ENCODE data around the gene KIT.

DNA sequence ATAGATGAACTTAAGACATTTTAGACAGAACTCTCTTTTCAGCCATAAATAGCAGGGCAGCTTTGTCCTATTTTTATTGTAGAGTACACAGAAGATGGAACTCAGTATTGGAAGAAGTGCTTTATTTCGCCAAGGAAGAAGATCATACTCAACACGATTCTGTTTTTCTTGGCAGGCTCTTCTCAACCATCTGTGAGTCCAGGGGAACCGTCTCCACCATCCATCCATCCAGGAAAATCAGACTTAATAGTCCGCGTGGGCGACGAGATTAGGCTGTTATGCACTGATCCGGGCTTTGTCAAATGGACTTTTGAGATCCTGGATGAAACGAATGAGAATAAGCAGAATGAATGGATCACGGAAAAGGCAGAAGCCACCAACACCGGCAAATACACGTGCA lies 37.6 kb downstream of the KIT start:
- TF ChIP-seq, protein P1, sequence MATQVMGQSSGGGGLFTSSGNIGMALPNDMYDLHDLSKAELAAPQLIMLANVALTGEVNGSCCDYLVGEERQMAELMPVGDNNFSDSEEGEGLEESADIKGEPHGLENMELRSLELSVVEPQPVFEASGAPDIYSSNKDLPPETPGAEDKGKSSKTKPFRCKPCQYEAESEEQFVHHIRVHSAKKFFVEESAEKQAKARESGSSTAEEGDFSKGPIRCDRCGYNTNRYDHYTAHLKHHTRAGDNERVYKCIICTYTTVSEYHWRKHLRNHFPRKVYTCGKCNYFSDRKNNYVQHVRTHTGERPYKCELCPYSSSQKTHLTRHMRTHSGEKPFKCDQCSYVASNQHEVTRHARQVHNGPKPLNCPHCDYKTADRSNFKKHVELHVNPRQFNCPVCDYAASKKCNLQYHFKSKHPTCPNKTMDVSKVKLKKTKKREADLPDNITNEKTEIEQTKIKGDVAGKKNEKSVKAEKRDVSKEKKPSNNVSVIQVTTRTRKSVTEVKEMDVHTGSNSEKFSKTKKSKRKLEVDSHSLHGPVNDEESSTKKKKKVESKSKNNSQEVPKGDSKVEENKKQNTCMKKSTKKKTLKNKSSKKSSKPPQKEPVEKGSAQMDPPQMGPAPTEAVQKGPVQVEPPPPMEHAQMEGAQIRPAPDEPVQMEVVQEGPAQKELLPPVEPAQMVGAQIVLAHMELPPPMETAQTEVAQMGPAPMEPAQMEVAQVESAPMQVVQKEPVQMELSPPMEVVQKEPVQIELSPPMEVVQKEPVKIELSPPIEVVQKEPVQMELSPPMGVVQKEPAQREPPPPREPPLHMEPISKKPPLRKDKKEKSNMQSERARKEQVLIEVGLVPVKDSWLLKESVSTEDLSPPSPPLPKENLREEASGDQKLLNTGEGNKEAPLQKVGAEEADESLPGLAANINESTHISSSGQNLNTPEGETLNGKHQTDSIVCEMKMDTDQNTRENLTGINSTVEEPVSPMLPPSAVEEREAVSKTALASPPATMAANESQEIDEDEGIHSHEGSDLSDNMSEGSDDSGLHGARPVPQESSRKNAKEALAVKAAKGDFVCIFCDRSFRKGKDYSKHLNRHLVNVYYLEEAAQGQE (IDR thresholded peaks at IDR 0.05; ENCODE audit: insufficient replicate concordance, low read depth), result no peak
- TF ChIP-seq, protein P2, sequence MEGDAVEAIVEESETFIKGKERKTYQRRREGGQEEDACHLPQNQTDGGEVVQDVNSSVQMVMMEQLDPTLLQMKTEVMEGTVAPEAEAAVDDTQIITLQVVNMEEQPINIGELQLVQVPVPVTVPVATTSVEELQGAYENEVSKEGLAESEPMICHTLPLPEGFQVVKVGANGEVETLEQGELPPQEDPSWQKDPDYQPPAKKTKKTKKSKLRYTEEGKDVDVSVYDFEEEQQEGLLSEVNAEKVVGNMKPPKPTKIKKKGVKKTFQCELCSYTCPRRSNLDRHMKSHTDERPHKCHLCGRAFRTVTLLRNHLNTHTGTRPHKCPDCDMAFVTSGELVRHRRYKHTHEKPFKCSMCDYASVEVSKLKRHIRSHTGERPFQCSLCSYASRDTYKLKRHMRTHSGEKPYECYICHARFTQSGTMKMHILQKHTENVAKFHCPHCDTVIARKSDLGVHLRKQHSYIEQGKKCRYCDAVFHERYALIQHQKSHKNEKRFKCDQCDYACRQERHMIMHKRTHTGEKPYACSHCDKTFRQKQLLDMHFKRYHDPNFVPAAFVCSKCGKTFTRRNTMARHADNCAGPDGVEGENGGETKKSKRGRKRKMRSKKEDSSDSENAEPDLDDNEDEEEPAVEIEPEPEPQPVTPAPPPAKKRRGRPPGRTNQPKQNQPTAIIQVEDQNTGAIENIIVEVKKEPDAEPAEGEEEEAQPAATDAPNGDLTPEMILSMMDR (IDR thresholded peaks at IDR 0.05; ENCODE audit: insufficient read depth, low read length), result no peak
- TF ChIP-seq GABPA (IDR thresholded peaks at IDR 0.05; ENCODE audit: low read depth) (no peak), POLR2AphosphoS5 (IDR thresholded peaks at IDR 0.05; ENCODE audit: low read depth) (no peak)

Data from HL-60 (cell line).